HFFc6 (cell line): ENCODE data around the gene PIAS1. TPM values are rescaled to one million over a fixed set of nuclear protein-coding genes. Genes with fewer than 3 reads are reported as not detected.
"Not testable (repeated sequence)": the region's sequence is repeated elsewhere in the genome, so short reads cannot be mapped to it uniquely, and the experiment has no call there.

ENCODE experiments used
- DNase-seq: peaks from one replicate; pipeline ENCODE4 v3.0.0-alpha.2; 2018
- H3K27ac Mint-ChIP-seq: 2 replicates; pipeline ENCODE4 v1.8.0; 2020; ENCODE audit warnings: mild to moderate bottlenecking, mixed read lengths
- H3K27me3 Mint-ChIP-seq: 2 replicates; pipeline ENCODE4 v1.8.0; 2021; ENCODE audit warnings: mild to moderate bottlenecking, moderate library complexity, mixed read lengths; ENCODE audit not compliant: insufficient read depth
- H3K36me3 Mint-ChIP-seq: 2 replicates; pipeline ENCODE4 v1.8.0; 2021; ENCODE audit warnings: low read depth, mixed read lengths
- H3K4me1 Mint-ChIP-seq: 2 replicates; pipeline ENCODE4 v1.8.0; 2020; ENCODE audit warnings: low read depth, mixed read lengths
- H3K4me3 Mint-ChIP-seq: 2 replicates; pipeline ENCODE4 v1.8.0; 2020; ENCODE audit warnings: mild to moderate bottlenecking, moderate library complexity, mixed read lengths
- H3K9me3 Mint-ChIP-seq: 2 replicates; pipeline ENCODE4 v1.8.0; 2020; ENCODE audit warnings: mild to moderate bottlenecking, mixed read lengths
- CTCF ChIP-seq: fragments of 200-600 bp; sonication (generic); IDR thresholded peaks from 2 replicates; pipeline ENCODE4 v1.5.0; 2021; ENCODE audit warnings: antibody characterized with exemption, mild to moderate bottlenecking
- total RNA-seq, 6 experiments: library from RNA; stranded (reverse); fragmentation: NEBNext Ultra II Directional; extraction: Animal tissue kit (Norgen Biotek cat#: 25700); gene quantifications; 2 replicates in 1 of 6; 3 replicates in 5 of 6; pipeline ENCODE4 v1.2.3, GENCODE V29; 2021

PIAS1 gene
- total RNA-seq, 6 experiments from 2014 or later: 23.7 to 31.8 (median 27.6) TPM

- Mint-ChIP-seq H3K4me1 (peaks cover 57% of the 10 kb centered on the region), H3K27ac (no peak overlapping the region), H3K36me3 (no peaks in the 10 kb centered on the region), H3K4me3 (no peak overlapping the region), H3K27me3 (no peaks in the 10 kb centered on the region), H3K9me3 (no peaks in the 10 kb centered on the region)
- TF ChIP-seq CTCF: no peak
- no peak for DNase-seq
Measured at GRCh38 chr15:68057758-68058157, 3.6 kb downstream of the PIAS1 start.

GRCh38 chr15:68058970-68059369 is 4.9 kb downstream of the PIAS1 start:
- not testable (repeated sequence) for H3K9me3 Mint-ChIP-seq, H3K27ac Mint-ChIP-seq, H3K36me3 Mint-ChIP-seq, H3K27me3 Mint-ChIP-seq, H3K4me3 Mint-ChIP-seq, DNase-seq
- H3K4me1 Mint-ChIP-seq: peaks cover 47% of the 10 kb centered on the region

- Mint-ChIP-seq H3K4me3 (no peak overlapping the region), H3K27me3 (no peaks in the 10 kb centered on the region), H3K9me3 (no peaks in the 10 kb centered on the region), H3K4me1 (peaks cover 47% of the 10 kb centered on the region), H3K27ac (no peak overlapping the region), H3K36me3 (no peaks in the 10 kb centered on the region)
- DNase-seq: no peak
- TF ChIP-seq CTCF: no peak
Measured at GRCh38 chr15:68059630-68060029, 5.5 kb downstream of the PIAS1 start.

DNA sequence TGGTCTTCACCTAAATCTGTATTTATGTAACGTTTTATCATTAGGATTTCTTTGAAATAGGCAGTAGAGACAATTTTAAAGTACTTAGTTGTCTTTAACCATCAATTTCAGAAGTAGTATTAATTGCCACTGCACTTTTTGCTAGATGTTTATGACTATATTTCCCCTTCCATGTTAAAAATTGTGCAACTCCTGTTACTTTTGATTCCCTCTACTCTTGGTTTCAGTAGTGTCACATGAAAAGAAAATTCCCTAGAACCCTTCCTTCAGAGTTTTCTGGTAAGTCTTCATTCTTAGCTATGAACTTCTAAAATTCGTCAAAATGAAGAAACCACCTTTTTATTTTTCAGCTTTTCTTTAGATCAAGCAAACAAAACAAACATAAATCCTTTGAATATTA is 7.1 kb downstream of the PIAS1 start:
- Mint-ChIP-seq H3K4me3 (no peak overlapping the region), H3K4me1 (peaks cover 40% of the 10 kb centered on the region), H3K9me3 (no peaks in the 10 kb centered on the region), H3K27me3 (no peaks in the 10 kb centered on the region), H3K36me3 (no peaks in the 10 kb centered on the region), H3K27ac (no peak overlapping the region)
- DNase-seq: no peak
- no peak for TF ChIP-seq CTCF

DNA sequence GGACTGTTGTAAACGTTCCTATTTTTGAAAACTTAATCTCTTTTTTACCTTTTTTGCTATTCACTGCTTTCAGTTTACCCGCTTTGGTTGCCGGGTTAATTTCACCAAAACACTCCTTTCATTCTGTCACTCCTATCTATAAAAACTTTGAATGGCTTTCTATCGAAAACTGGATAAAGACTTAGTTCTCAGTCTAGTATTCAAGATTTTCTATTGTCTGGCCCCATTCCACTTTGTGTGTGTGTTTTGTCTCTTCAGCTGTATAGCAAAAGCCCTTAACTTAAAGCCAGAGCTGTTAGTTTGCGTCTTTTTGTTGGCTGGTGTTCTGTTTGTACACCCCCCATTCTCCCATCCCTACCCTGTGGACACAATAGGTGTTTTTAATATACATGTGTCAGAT is 7.5 kb downstream of the PIAS1 start:
- Mint-ChIP-seq H3K27me3 (no peaks in the 10 kb centered on the region), H3K4me3 (no peak overlapping the region), H3K4me1 (peaks cover 36% of the 10 kb centered on the region), H3K36me3 (no peaks in the 10 kb centered on the region), H3K9me3 (no peaks in the 10 kb centered on the region), H3K27ac (no peak overlapping the region)
- DNase-seq: no peak
- TF ChIP-seq CTCF: no peak

GRCh38 chr15:68062214-68062613 is 8.1 kb downstream of the PIAS1 start:
- Mint-ChIP-seq H3K4me3 (no peak overlapping the region), H3K27me3 (no peaks in the 10 kb centered on the region), H3K4me1 (peaks cover 30% of the 10 kb centered on the region), H3K27ac (no peak overlapping the region), H3K36me3 (no peaks in the 10 kb centered on the region), H3K9me3 (no peaks in the 10 kb centered on the region)
- DNase-seq: no peak
- TF ChIP-seq CTCF: no peak
